Endothelial cell (in vitro differentiated cells): Measurements from ENCODE around the gene HSBP1L1. TPM values are rescaled to one million over a fixed set of nuclear protein-coding genes. Genes with fewer than 3 reads are reported as not detected.
"Not testable (repeated sequence)": the region's sequence is repeated elsewhere in the genome, so short reads cannot be mapped to it uniquely, and the experiment has no call there.

Experiments
- DNase-seq: peaks from one replicate; pipeline ENCODE4 v3.0.0; 2021; ENCODE audit warnings: low spot score
- H3K27ac Mint-ChIP-seq: one replicate; pipeline ENCODE4 v1.8.0; 2021; ENCODE audit warnings: mixed read lengths, inconsistent platforms; ENCODE audit not compliant: unreplicated experiment
- H3K27me3 Mint-ChIP-seq: one replicate; pipeline ENCODE4 v1.8.0; 2021; ENCODE audit warnings: mild to moderate bottlenecking, moderate library complexity, mixed read lengths, inconsistent platforms; ENCODE audit not compliant: unreplicated experiment
- H3K36me3 Mint-ChIP-seq: one replicate; pipeline ENCODE4 v1.8.0; 2021; ENCODE audit warnings: mild to moderate bottlenecking, low read depth, mixed read lengths, inconsistent platforms; ENCODE audit not compliant: unreplicated experiment
- H3K4me1 Mint-ChIP-seq: one replicate; pipeline ENCODE4 v1.8.0; 2021; ENCODE audit warnings: mild to moderate bottlenecking, mixed read lengths, inconsistent platforms; ENCODE audit not compliant: unreplicated experiment
- H3K4me3 Mint-ChIP-seq: one replicate; pipeline ENCODE4 v1.8.0; 2021; ENCODE audit warnings: mild to moderate bottlenecking, mixed read lengths, inconsistent platforms; ENCODE audit not compliant: unreplicated experiment
- H3K9me3 Mint-ChIP-seq: one replicate; pipeline ENCODE4 v1.8.0; 2021; ENCODE audit warnings: mixed read lengths, inconsistent platforms; ENCODE audit not compliant: unreplicated experiment
- total RNA-seq: library from RNA; stranded (reverse); fragmentation: NEBNext Ultra II Directional; extraction: Animal tissue kit (Norgen Biotek cat#: 25700); gene quantifications from one replicate; pipeline ENCODE4 v1.2.1, GENCODE V29; 2021; ENCODE audit not compliant: unreplicated experiment
- TF ChIP-seq, protein P1 (sequence below): fragments of 200-600 bp; sonication (generic); IDR thresholded peaks from one replicate; pipeline ENCODE4 v1.5.0; 2021; ENCODE audit warnings: antibody characterized with exemption; ENCODE audit not compliant: unreplicated experiment

HSBP1L1 gene
- total RNA-seq, 1 donor from 2014 or later, result 0.87 TPM

- Mint-ChIP-seq H3K4me3 (no peak overlapping the region), H3K4me1 (no peaks in the 10 kb centered on the region), H3K27me3 (peaks cover 13% of the 10 kb centered on the region), H3K27ac (no peak overlapping the region), H3K9me3 (no peaks in the 10 kb centered on the region), H3K36me3 (no peaks in the 10 kb centered on the region)
- DNase-seq, result no peak
- TF ChIP-seq, protein P1, sequence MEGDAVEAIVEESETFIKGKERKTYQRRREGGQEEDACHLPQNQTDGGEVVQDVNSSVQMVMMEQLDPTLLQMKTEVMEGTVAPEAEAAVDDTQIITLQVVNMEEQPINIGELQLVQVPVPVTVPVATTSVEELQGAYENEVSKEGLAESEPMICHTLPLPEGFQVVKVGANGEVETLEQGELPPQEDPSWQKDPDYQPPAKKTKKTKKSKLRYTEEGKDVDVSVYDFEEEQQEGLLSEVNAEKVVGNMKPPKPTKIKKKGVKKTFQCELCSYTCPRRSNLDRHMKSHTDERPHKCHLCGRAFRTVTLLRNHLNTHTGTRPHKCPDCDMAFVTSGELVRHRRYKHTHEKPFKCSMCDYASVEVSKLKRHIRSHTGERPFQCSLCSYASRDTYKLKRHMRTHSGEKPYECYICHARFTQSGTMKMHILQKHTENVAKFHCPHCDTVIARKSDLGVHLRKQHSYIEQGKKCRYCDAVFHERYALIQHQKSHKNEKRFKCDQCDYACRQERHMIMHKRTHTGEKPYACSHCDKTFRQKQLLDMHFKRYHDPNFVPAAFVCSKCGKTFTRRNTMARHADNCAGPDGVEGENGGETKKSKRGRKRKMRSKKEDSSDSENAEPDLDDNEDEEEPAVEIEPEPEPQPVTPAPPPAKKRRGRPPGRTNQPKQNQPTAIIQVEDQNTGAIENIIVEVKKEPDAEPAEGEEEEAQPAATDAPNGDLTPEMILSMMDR, result no peak
Measured at GRCh38 chr18:79956276-79956675, 8.2 kb upstream of the HSBP1L1 start.

- TF ChIP-seq, protein P1, result no peak
- DNase-seq, result no peak
- Mint-ChIP-seq H3K9me3 (no peaks in the 10 kb centered on the region), H3K27ac (no peak overlapping the region), H3K4me3 (no peak overlapping the region), H3K36me3 (peaks cover 3% of the 10 kb centered on the region), H3K4me1 (no peaks in the 10 kb centered on the region), H3K27me3 (peaks cover 11% of the 10 kb centered on the region)
Measured at GRCh38 chr18:79958981-79959380, 5.5 kb upstream of the HSBP1L1 start.

- not testable (repeated sequence) for H3K9me3 Mint-ChIP-seq, H3K4me1 Mint-ChIP-seq, H3K36me3 Mint-ChIP-seq, H3K27ac Mint-ChIP-seq, DNase-seq, H3K27me3 Mint-ChIP-seq, H3K4me3 Mint-ChIP-seq
Measured at GRCh38 chr18:79960161-79960801, 4.2 kb upstream of the HSBP1L1 start.

DNA sequence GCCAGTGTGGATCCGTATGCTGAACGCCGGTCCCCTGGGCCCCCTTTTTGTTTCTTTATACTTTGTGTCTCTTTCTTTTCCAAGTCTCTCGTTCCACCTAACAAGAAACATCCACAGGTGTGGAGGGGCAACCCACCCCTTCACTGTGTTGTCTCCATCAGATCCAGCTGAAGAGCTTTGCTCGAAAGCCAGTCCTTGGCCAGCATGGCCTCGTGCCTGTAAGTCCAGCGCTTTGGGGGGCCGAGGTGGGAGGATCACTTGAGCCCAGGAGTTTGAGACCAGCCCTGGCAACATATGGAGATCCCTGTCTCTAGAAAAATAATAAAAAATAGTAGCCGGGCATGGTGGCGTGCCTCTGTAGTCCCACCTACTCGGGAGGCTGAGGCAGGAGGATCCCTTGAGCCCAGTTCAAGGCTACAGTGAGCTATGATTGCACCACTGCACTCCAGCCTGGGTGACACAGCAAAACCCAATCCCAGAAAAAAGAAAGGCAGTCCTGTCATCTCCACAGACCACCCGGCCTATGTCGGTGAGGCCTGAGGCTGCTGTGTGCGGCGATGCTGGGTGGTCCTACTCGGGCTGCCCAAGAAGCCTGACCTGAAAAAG, 3.4 kb upstream of the HSBP1L1 start:
- DNase-seq, result no peak
- TF ChIP-seq, protein P1, result no peak
- H3K4me1 Mint-ChIP-seq, result peaks cover 3% of the 10 kb centered on the region
- H3K36me3 Mint-ChIP-seq, result peaks cover 3% of the 10 kb centered on the region
- H3K4me3 Mint-ChIP-seq, result no peak overlapping the region
- H3K9me3 Mint-ChIP-seq, result no peaks in the 10 kb centered on the region
- no peak overlapping the region for H3K27ac Mint-ChIP-seq
- H3K27me3 Mint-ChIP-seq, result peaks cover 11% of the 10 kb centered on the region

DNA sequence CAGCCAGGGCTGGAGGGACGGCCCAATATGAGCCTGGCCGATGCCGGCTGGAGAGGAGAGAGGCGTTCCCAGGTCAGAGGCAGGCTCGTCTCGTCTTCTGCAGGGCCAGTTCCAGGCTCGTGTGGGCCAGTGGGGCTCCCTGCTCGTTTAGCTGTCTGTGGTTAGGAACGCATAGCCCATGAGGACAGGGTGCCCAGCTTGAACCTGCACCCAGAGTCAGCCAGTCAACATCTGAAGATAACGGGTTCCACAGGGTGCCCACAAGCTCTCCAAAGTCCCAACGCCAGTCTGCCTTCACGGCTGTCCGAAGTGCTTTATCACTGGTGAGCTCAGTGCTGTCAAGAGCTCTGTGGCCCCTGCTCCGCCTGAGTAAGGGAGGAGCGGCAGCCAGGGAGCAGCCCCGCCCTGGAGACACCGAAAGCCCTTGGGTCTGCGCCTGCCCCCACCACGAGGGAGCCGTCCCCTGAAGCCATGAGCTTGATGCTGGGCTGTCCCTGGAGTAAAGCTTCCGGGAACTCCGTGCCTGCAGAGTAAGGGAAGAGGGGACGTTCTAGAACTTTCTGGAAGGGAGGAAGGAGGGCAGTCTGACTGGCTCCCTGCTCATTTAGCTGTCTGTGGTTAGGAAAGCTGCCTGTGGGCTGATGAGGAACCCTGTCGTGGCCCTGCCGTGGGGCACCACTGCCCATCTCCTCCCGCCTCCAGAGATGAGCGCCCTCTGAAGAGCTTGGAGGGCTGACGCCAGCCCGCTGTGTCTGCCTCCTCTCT, 2.7 kb upstream of the HSBP1L1 start:
- TF ChIP-seq, protein P1, result no peak
- Mint-ChIP-seq H3K9me3 (no peaks in the 10 kb centered on the region), H3K4me3 (no peak overlapping the region), H3K4me1 (peaks cover 3% of the 10 kb centered on the region), H3K36me3 (peaks cover 3% of the 10 kb centered on the region), H3K27me3 (peaks cover 11% of the 10 kb centered on the region), H3K27ac (no peak overlapping the region)
- no peak for DNase-seq
